Activated CD4-positive, CD25-positive, alpha-beta regulatory T cell treated with anti-CD3 and anti-CD28 coated beads, Interleukin-2, amount 50 U/mL, for 16 hours (primary cell): Measurements from ENCODE around the gene VWA8.
"Not testable (repeated sequence)": the region's sequence is repeated elsewhere in the genome, so short reads cannot be mapped to it uniquely, and the experiment has no call there.

Source experiments
- DNase-seq: peaks from one replicate; pipeline ENCODE4 v3.0.0-alpha.2; 2020; ENCODE audit warnings: low read depth, low spot score

The VWA8 gene

DNA sequence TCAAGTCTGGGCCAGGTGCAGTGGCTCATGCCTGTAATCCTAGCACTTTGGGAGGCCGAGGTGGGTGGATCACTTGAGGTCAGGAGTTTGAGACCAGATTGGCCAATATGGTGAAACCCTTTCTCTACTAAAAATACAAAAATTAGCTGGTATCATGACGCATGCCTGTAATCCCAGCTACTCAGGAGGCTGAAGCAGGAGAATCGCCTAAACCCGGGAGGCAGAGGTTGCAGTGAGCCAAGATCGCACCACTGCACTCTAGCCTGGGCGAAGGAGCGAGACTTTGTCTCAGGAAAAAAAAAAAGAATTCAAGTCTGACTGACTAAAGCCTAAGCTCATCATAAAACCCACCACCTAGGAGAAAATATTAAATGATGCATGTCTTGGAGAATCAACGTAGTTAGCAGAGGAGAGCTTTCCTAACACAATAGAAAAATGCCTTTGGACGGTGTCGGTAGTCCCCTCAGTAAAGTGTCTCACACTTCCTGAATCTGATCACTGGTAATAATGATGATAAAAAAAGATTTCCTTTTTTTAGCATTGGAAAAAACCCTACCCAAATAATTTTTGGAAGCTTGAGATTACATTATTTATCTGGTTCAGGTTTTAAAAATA is 313.1 kb downstream of the VWA8 start:
- DNase-seq, result not testable (repeated sequence)

GRCh38 chr13:41645331-41645730 is 315.6 kb downstream of the VWA8 start:
- DNase-seq, result no peak

DNA sequence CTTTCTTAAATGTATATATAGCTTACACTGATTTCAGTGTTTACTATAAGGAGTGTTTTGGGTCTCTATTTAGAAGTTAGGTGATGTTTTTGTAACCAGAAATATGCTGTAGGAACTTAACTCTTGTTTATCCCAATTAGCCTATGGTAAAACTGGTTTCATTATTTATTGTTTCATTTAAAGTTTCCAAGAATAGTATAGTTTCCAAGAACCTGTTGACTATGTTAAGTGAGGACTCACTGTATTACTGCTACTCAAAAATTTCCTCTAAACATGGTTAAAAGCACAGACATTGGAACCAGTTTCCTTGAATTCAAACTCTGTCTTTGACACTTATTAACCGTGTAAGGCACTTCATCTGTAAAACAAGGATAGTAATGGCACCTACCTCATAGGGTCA is 316.2 kb downstream of the VWA8 start:
- DNase-seq, result no peak

GRCh38 chr13:41643507-41643906 is 317.4 kb downstream of the VWA8 start:
- no peak for DNase-seq

GRCh38 chr13:41641961-41642360 is 318.9 kb downstream of the VWA8 start:
- DNase-seq, result no peak

GRCh38 chr13:41641429-41641828 is 319.5 kb downstream of the VWA8 start:
- DNase-seq, result no peak

DNA sequence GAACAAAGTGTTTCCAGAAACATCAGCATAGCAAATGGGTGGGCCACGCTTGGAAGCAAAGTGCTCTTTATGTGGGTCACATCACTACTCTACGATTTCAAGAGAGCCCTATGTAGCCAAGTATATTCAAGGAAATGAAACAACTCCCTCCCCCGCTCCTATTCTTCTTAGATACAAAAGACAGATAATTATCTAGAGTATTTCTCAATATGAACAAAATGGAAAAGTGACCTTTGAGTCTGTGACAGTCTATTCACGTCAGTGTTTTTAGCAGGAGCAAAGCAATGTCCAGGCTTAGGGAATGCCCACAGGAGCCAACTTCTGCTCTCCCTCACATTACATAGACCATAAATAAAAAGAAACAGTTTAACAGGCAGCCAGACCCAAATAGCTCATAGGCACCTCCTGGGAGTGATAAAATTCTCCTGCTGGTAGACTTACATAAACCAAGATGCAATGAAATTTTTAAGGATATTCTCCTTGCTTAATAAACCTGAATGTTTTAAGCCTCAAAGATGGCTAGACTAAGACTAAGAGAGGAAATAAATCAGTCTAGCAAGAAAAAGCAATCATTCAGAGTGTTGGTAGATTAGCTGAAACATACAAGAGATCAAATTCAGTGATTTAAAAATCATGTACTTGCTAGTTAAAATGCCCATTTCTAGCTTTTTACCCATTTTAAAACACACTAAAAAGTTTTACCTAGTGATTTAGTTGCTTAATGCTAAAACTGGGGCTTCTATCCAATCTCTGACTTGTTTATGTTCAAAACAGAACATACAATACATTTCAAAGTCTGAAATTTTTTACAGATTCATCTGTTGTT is 320.7 kb downstream of the VWA8 start:
- no peak for DNase-seq

DNA sequence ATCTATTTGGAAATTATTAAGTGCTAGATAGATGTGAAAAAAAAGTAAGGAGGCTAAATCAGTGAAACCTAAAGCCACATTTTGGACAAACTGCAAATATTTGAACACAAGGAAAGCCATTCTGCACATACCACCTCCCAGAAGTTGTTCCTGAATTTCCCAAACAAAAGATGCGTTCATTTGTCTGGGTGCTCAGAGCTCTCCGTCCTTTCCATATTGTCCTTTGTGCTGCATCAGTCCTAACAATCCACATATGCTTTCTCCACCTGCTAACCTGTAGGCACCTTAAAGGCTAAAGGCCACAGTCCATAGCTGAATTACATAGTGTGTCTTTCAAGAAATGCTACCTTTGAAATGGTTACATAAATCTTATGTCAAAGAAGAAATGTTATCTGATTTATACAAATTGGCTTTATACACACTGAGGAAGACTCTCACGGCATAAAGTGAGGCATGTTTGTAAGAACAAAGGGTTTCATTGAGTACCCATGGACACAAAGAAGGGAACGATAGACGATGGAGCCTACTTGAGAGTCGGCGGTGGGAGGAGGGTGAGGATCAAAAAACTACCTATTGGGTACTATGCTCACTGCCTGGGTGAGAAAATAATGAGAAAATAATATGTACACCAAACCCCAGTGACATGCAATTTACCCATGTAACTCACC is 321.5 kb downstream of the VWA8 start:
- no peak for DNase-seq

DNA sequence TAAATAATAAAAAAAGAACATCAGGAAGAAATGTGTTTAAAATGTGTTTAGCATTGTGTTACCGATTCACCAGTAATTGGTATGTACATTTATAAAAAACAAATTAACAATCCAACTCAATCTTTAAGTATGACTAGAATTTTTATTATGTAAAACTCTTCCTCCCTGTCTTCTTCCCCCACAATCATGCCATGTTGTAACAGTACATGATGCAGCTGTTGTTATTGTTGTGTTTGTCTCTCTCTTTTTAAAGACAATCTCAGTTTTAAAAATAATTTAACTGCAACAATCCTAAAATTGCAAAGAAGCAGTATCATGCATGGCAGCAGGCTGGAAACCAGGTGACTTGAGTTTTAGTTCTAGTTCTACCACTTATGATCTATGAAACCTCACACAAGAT is 323.3 kb downstream of the VWA8 start:
- no peak for DNase-seq

GRCh38 chr13:41637032-41637431 is 323.9 kb downstream of the VWA8 start:
- DNase-seq, result not testable (repeated sequence)

- not testable (repeated sequence) for DNase-seq
These were observed 324.3 kb downstream of the VWA8 start for GRCh38 chr13:41636590-41636989.

GRCh38 chr13:41634407-41634806 is 326.5 kb downstream of the VWA8 start:
- no peak for DNase-seq

DNA sequence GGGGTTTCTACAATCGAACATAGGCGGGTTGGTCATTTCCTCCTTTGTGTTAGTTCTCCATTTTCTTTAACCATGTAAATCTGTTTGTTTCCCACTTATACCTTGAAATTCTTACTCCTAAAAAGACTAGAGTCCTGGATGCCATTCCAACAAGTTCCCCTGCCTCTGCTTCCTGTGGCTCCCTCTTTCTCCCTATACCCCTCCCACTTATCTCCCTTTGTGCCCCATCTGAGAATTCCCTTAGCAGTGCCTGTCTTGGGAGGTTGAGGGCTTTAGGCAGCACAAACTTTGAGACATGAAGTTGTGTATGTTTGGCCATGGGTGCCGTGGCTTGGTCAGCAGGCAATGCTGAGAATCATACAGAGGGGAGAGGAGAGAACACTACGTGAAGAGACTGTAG is 327.1 kb downstream of the VWA8 start:
- no peak for DNase-seq

DNA sequence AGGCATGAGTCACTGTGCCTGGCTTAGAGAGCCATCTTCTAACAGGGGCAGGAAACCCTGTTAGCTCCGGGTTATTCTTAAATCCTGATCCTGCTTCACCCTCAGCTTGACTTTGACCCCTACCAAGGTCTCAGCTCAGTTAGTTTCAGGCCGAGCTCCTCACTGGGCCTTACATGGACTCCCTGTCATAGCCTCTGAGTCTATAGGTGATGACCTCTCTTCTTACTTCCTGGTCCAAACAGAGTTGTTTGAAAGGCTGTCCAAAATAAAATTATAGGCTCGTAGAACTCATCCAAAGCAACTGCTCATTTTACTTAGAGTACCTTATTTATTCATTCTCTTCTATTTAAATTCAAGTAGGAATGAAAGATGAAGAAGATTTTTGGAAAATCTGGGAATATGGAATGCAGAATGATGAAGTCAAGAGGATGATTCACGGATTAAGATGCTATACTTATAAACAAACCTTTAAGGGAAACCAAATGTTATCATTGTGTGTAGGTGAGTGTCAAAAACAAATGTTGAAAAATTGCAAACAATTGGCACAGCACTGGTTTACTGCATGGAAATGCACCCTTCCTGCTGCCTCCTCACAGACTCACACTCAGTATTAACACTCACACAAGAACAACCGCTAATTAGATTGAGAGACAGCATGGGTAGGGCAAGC is 329.5 kb downstream of the VWA8 start:
- no peak for DNase-seq

DNA sequence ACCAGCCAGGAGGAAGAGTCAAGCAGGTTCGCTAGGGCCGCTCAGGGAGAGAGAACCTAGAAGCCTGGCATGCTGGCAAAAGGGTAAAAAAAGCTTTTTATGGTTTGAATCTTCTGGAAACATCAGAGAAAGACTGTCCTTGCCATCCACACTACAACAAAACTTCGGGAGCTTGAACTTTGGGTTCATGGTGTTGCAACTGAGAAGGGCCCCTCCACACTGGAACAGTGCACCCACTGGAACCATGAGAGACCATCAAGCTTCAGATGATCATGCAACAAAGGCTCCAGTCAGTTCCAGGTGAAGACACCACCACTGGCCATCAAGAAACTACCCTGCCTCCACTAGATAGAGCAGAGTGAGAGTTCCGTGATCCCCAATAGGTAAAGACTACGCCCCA is 333.5 kb downstream of the VWA8 start:
- no peak for DNase-seq

DNA sequence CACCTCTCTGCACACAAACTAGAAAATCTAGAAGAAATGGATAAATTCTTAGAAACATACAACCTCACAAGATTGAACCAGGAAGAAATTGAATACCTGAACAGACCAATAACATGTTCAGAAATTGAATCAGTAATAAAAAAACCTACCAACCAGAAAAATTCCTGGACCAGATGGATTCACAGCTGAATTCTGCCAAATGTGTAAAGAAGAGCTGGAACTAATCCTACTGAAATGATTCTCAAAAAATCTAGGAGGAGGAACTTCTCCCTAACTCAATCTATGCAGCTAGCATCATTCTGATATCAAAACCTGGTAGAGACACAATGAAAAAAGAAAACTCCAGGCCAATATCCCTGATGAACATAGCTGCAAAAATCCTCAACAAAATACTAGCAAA is 336.9 kb downstream of the VWA8 start:
- DNase-seq, result no peak

DNA sequence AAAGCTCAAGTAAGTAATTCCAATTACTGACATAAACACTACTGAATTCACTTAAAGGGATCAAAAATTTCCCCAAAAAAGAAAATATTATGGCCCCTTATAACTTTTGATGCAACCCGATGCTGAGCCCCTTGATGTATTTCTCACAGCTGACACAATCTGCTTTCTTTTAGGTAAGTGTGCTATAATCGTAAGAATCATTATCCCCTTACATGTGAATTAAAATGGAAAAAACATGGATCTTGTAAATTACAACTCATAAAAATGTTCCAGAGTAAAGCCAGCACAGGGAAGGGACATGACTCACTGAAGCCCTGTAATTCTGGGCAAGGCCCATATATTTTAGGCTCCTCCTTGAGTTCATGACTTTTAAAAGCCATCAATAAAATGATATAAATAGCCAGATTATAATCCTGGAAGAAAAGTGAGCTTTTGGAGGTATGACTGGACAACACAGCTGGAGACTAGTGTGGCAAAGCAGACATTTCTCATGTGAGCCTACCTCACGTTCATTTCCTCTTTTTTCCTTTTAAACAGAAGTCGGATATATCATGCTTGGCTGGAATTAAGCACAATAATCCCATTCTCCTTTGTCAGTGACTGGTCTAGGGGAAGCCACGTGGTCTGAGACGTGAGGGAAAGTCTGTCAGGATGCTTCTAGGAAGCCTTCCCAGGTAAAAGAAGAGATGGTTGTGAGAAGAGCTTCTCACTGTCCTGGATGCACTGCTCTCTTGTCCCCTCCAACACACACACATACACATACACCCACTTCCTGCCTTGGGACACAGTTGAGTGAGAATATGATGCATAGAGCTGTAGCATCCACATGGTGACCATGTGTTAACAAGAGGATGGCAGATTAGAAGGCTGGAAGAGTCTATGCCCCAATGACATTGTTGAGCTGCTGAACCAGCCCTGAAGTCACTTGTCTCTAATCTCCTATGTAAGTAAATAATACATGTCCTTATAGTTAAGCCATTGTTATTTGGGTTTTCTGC is 338.2 kb downstream of the VWA8 start:
- DNase-seq, result no peak

DNA sequence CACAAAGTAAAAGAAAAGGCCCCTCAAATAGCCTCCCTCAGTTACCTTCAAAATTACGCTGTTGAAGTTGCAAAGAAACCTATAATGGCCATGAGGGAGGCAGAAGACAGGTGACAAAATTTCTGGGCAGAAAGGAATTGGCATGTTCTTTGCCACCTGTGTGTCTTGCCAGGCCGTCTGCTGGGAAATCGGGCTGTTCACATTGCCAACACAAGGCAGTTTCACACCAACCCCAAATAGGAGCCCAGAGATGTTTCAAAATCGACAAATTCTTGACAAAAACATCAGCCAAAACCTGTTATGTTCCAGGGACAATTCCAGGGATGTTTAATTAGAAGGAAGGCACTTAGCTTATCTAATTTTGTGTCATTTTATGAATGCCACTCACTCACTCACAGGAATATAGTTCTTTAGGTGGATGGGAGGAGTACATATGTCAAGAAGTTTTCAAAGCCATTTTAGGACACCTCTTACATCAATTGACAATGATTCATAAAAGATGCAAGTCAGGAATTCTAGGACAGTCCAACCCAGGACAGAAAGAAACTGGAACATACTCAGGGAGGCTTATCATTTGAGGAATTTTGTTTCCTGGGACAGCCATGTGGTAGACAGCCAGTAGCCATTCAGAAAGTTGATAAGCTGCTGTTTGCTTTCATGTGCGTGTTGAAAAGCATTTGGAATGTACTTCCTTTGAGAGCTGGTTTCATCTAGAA is 339.0 kb downstream of the VWA8 start:
- no peak for DNase-seq

- not testable (repeated sequence) for DNase-seq
These were observed 343.3 kb downstream of the VWA8 start for GRCh38 chr13:41617633-41618032.

- no peak for DNase-seq
These were observed 344.8 kb downstream of the VWA8 start for GRCh38 chr13:41616151-41616550.
